HFF-Myc (cell line): Measurements from ENCODE around the gene CLTC.

ENCODE experiments used
- DNase-seq: peaks from one replicate; pipeline ENCODE4 v3.0.0-alpha.2; 2011; ENCODE audit warnings: low read depth; ENCODE audit errors: extremely low read depth
- H3K4me3 ChIP-seq: replicated peaks from 2 replicates; pipeline ENCODE4 v1.5.1; 2011; ENCODE audit warnings: low read depth, mild to moderate bottlenecking, control low read depth, low read length
- TF ChIP-seq, protein P1 (sequence below): IDR thresholded peaks from 2 replicates; pipeline ENCODE4 v1.5.1; 2012; ENCODE audit warnings: mild to moderate bottlenecking, low read depth, low read length, control low read depth; ENCODE audit errors: missing control alignments

The CLTC gene

GRCh38 chr17:59698143-59698542, 78.4 kb downstream of the CLTC start:
- H3K4me3 ChIP-seq, result no peak overlapping the region
- no peak for DNase-seq
- TF ChIP-seq, protein P1, sequence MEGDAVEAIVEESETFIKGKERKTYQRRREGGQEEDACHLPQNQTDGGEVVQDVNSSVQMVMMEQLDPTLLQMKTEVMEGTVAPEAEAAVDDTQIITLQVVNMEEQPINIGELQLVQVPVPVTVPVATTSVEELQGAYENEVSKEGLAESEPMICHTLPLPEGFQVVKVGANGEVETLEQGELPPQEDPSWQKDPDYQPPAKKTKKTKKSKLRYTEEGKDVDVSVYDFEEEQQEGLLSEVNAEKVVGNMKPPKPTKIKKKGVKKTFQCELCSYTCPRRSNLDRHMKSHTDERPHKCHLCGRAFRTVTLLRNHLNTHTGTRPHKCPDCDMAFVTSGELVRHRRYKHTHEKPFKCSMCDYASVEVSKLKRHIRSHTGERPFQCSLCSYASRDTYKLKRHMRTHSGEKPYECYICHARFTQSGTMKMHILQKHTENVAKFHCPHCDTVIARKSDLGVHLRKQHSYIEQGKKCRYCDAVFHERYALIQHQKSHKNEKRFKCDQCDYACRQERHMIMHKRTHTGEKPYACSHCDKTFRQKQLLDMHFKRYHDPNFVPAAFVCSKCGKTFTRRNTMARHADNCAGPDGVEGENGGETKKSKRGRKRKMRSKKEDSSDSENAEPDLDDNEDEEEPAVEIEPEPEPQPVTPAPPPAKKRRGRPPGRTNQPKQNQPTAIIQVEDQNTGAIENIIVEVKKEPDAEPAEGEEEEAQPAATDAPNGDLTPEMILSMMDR, result no peak

GRCh38 chr17:59699218-59699617, 79.5 kb downstream of the CLTC start:
- no peak overlapping the region for H3K4me3 ChIP-seq
- no peak for DNase-seq
- TF ChIP-seq, protein P1, result no peak

GRCh38 chr17:59699786-59700185, 80.1 kb downstream of the CLTC start:
- no peak overlapping the region for H3K4me3 ChIP-seq
- TF ChIP-seq, protein P1, result no peak
- DNase-seq, result no peak

DNA sequence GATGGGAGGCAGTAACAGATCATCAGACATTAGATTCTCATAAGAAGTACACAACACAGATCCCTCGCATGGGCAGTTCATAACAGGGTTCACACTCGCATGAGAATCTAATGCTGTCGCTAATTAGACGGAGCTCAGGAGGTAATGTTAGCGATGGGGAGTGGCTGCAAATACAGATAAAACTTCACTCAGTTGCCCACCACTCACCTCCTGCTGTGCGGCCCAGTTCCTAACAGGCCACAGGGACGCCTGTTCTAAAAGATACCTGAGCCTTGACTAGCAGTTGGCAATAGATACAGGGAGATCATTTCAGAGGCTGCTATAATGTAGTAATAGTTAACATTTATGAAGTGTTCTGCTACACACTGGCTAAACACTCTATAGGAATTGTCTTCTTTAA, 82.6 kb downstream of the CLTC start:
- DNase-seq, result no peak
- TF ChIP-seq, protein P1, result no peak
- H3K4me3 ChIP-seq, result no peak overlapping the region

DNA sequence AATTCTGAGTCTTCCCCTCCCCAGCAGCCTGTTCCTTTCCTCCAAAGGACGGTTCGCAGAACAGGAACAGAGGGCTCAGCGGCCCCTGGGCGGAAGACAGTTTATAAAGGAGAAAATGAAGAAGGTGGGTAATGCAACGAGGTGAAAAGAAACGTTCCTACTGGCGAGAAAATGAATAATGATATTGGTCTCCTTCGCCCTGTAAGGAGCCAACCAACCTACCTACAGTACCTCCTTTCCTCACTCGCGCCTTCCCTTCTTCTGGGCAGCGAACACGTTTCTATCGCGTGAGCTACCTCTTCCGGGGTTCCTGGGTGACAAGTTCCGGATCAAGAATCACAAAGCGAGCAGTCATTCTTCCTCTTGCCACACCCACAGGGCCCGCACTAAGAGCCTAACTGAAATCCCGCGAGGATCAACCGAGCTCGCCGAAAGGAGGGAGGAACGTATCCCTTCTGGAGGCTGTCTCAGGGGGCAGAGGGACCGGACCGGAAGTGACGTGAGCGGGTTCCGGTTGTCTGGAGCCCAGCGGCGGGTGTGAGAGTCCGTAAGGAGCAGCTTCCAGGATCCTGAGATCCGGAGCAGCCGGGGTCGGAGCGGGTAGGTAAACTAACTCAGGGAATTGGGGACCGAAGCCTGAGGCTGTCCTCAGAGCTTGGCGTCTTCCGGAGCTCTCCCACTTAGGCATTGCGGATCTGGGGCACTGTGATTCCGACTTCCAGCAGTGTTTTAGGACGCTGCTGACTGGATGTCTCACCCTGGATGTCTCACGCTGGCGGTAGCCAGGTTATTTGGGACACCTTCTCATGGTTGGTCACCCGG, 87.7 kb downstream of the CLTC start, which contains the start of the genes PTRH2 and VMP1:
TSS of gene PTRH2 (minus strand) at position 282 of the 822 bp plus-strand sequence. CDS start 9,452 bp downstream, outside the sequence.
TSS of gene VMP1 (plus strand) at position 506 of the 822 bp plus-strand sequence. CDS start 23,793 bp downstream, outside the sequence.
- H3K4me3 ChIP-seq, result peak within 1 kb of the TSS; percentile 100
- DNase-seq, result peak; percentile 99
- TF ChIP-seq, protein P1, result no peak

GRCh38 chr17:59707971-59708430, 88.3 kb downstream of the CLTC start:
- peak overlapping the region; percentile 100 for H3K4me3 ChIP-seq

More at GRCh38 chr17:59707971-59708430, 88.3 kb downstream of the CLTC start:
- TF ChIP-seq, protein P1, result no peak
- no peak for DNase-seq
